ENCODE data around the gene PODN. TPM values are rescaled to one million over a fixed set of nuclear protein-coding genes. Genes with fewer than 3 reads are reported as not detected.

Gene PODN, protein sequence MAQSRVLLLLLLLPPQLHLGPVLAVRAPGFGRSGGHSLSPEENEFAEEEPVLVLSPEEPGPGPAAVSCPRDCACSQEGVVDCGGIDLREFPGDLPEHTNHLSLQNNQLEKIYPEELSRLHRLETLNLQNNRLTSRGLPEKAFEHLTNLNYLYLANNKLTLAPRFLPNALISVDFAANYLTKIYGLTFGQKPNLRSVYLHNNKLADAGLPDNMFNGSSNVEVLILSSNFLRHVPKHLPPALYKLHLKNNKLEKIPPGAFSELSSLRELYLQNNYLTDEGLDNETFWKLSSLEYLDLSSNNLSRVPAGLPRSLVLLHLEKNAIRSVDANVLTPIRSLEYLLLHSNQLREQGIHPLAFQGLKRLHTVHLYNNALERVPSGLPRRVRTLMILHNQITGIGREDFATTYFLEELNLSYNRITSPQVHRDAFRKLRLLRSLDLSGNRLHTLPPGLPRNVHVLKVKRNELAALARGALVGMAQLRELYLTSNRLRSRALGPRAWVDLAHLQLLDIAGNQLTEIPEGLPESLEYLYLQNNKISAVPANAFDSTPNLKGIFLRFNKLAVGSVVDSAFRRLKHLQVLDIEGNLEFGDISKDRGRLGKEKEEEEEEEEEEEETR
- 20.8 and 23.0 TPM in 2 replicates for total RNA-seq

DNA sequence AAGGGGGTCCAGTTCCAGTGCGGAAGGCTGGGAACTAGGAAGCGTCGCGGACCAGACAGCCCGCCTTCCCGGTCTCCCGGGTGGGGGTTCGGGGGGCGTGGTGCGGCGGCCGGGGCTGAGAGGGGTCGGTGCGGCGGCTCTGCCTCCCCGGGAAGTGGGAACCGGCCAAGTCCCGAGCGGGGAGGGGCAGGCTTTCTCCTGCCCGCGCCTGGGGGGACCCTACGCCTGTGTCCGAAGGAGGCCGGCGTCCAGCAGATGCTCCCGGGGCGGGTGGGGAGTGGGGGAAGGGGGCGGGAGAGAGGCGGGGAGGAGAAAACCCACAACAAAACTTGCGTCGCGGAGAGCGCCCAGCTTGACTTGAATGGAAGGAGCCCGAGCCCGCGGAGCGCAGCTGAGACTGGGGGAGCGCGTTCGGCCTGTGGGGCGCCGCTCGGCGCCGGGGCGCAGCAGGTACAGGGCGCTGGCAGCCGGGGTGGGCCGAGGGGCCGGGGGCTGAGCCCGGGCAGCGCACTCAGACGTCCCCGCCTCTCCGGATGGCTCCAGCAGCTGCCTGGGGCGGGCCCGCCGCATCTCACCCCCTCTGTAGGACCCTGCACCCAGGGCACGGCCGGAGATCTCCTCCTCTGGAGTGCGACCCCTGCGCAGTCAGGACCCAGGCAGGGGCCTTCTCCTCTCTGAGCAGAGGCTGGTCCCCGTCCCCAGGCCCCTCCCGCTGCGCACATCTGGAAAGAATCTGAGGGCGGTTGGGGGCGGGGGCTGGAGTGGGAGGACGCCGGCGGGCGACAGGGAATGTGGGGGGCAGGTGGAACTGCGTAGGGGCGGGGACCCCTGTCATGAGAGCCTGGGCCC lies at the start of gene PODN:
Gene PODN, plus strand, starts transcription at position 355 of the 849 bp plus-strand sequence. CDS start 7,643 bp downstream, outside the sequence.

Small RNA genes lying within 50 kb of the gene (small RNA-seq; reads per million reads assigned to genes)
- gene HIGD1AP11 = not detected

Other genes with a start within 250 kb of the PODN start
- 1.8 and 2.1 TPM in 2 replicates for gene ZYG11A, start 219.5 kb upstream of the PODN start, total RNA-seq
- 10.4 and 23.4 TPM in 2 replicates for gene ECHDC2, start 140.5 kb upstream of the PODN start, total RNA-seq
- 82.9 and 112 TPM in 2 replicates for gene SCP2, start 134.9 kb upstream of the PODN start, total RNA-seq
- gene SLC1A7, start 80.4 kb downstream of the PODN start, total RNA-seq = 0.24 TPM in 1 of 2 replicates, not detected in the other
- 16.6 and 20.1 TPM in 2 replicates for gene CPT2, start 134.6 kb downstream of the PODN start, total RNA-seq
- 38.3 and 45.2 TPM in 2 replicates for gene CZIB, start 158.4 kb downstream of the PODN start, total RNA-seq
- 16.0 and 17.4 TPM in 2 replicates for gene MAGOH, start 176.3 kb downstream of the PODN start, total RNA-seq